ENCODE results near the gene PUDP. TPM values are rescaled to one million over a fixed set of nuclear protein-coding genes. Genes with fewer than 3 reads are reported as not detected.
A peak's percentile ranks its signal among the peaks of the same experiment; 100 is the strongest.
"Not testable (repeated sequence)": the region's sequence is repeated elsewhere in the genome, so short reads cannot be mapped to it uniquely, and the experiment has no call there.

Gene PUDP
- polyA plus RNA-seq: 10 to 100 TPM in 1 of 3 donors, 1 to 10 TPM in 2; 4.3 to 12.3 (median 8.0) TPM

DNA sequence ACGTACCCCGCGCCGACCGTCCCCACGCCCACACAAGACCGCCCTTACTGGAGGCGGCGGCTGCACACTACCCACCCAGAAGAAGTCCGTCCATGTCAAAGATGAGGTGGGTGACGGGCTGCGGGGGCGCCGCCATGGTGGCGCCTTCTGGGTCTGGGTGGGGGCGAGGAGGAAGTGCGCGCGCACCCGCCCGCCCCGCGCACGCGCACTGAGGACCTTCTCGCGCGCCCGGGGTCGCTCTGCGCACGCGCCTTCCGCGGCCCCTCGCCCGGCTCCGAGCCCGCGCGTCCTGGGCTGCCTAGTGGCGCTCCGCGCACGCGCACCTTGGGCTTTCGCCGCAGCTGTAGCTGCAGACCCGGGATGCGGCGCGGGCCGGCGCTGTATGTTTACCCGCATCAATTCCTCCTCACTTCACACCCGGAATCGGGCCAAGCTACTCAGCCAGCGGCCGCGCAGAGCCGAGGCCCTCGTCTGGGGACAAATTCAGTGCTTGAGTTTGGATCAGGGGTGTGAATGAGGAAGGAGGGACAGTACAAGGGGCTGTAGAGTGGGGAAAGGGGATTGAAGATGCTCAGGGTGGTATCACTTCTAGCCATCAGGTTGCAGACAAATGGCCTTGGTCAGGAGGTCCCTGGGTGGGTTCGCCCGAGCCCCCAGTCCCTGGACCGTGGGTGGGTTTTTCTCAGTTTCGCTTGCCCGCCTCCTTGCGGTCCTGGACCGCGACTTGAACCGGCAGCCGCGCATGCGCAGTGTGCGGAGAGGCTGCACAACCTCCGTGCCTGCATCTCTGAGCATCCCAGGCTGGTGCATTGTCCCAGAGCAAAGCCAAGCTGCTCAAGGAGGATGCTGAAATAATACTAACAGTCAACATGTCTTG is at the start of gene PUDP:
Gene PUDP, minus strand, starts transcription at position 176 of the 877 bp plus-strand sequence. Its CDS starts 40 bp downstream, at position 136.
- peak within 1 kb of the TSS; percentile 51 for H3K27ac ChIP-seq (ENCODE audit: low read depth, low read length)
- WGBS, 3 donors: 0 to 2% (median 0%) methylated on average over 27 to 75 of the region's 76 CpGs

- 95 to 99% (median 97%) methylated on average over 11 of the region's 11 CpGs for whole genome bisulfite sequencing, 3 donors
Observed at GRCh38 chrX:7194606-7195005, 46.7 kb upstream of the PUDP start.

DNA sequence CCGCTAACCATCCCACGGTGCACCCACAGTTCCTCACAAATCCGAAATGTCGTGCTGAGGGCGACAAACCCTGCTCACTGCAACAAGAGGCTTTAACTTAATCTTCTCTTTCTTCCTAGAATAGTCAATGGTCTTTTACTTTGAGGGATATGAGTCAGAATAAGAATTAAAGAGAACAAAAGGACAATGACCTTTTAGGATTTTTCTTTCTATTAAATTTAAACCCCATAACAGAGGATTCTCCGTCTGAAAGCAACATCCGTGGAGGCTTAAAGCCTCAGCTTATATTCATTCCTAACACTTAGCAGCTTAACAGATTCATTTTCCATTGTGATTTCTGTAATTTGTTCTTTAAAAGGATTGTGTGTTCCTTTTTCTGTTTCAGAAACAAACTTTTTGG is 44.9 kb upstream of the PUDP start:
- H3K27ac ChIP-seq (ENCODE audit: low read depth, low read length): no peak overlapping the region
- WGBS, 3 donors: 96 to 98% (median 96%) methylated on average over 7 of the region's 7 CpGs

More at GRCh38 chrX:7194606-7195005, 46.7 kb upstream of the PUDP start:
- H3K27ac ChIP-seq (ENCODE audit: low read depth, low read length): no peak overlapping the region

- 65 to 97% (median 91%) methylated on average over 2 of the region's 2 CpGs for WGBS, 3 donors
- no peak overlapping the region for H3K27ac ChIP-seq (ENCODE audit: low read depth, low read length)
Observed at GRCh38 chrX:7191681-7192110, 43.7 kb upstream of the PUDP start.

DNA sequence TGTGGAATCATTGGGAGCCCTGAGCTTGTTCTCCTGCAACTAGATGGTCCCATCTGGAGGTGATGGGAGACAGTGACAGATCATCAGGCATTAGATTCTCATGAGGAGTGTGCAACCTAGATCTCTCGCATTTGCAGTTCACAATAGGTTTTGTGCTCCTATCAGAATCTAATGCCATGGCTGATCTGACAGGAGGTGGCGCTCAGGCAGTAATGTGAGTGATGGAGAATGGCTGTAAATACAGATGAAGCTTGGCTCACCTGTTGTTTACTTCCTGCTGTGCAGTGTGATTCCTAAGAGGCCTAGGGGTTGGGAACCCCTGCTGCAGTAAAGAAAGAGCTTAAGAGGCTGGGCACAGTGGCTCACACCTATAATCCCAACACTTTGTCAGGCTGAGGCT is 42.2 kb upstream of the PUDP start:
- WGBS, 3 donors: 96 to 98% (median 97%) methylated on average over 2 of the region's 2 CpGs
- H3K27ac ChIP-seq (ENCODE audit: low read depth, low read length): no peak overlapping the region

DNA sequence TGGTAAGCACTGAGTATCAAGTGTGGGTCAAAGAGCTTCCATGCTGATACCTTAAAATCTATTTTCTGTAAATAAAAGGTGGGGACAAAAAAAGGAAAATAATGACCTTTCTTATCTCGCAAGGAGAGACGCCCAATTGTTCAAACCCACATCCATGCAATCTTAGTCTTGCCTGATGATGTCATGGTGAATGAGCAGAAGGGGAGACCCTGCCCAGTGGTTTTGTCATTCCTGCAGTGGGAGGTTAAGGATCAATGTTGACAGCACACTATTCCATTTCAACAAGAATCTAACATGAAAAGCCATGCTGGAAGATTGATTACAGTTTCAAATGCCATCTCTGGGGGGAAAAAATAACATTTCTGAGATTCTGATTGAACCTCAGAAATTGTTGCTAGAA is 40.7 kb upstream of the PUDP start:
- H3K27ac ChIP-seq (ENCODE audit: low read depth, low read length): no peak overlapping the region
- 81 to 92% (median 90%) methylated on average over 2 of the region's 2 CpGs for WGBS, 3 donors

DNA sequence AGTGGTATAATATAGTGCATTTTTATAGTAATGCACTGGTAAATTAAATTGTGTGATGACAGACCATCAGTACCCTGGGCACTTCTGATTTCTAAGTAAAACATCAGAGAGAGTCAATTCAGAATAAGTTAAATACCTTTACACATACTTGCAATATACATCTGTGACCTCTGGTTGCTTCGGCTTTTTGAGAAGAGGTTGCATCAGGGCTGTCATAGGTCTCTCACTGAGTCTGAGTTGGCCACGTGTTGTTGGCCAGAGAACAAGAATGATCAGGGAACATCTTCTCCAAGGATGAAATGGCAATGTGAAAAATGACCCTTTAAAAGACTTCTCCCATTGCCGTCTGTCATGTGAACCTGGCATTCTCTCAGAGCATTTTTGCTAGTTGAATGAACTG is 36.9 kb upstream of the PUDP start:
- 76 to 92% (median 82%) methylated on average over 3 of the region's 3 CpGs for WGBS, 3 donors
- no peak overlapping the region for H3K27ac ChIP-seq (ENCODE audit: low read depth, low read length)

GRCh38 chrX:7179446-7179845 is 31.5 kb upstream of the PUDP start:
- WGBS, 3 donors: 88 to 100% (median 92%) methylated on average over 2 of the region's 2 CpGs
- no peak overlapping the region for H3K27ac ChIP-seq (ENCODE audit: low read depth, low read length)

DNA sequence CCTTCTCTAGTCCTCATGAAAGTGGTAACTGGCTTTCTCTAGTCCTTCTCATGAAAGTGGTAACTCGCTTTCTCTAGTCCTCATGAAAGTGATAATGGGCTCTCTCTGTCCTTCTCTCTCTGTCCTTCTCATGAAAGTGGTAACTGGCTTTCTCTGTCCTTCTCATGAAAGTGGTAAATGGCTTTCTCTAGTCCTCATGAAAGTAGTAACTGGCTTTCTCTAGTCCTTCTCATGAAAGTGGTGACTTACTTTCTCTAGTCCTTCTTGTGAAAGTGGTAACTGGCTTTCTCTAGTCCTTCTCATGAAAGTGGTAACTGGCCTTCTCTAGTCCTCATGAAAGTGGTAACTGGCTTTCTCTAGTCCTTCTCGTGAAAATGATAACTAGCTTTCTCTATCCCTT is 30.9 kb upstream of the PUDP start:
- WGBS, 3 donors: 89 to 92% (median 90%) methylated on average over 2 of the region's 2 CpGs
- H3K27ac ChIP-seq (ENCODE audit: low read depth, low read length): not testable (repeated sequence)

DNA sequence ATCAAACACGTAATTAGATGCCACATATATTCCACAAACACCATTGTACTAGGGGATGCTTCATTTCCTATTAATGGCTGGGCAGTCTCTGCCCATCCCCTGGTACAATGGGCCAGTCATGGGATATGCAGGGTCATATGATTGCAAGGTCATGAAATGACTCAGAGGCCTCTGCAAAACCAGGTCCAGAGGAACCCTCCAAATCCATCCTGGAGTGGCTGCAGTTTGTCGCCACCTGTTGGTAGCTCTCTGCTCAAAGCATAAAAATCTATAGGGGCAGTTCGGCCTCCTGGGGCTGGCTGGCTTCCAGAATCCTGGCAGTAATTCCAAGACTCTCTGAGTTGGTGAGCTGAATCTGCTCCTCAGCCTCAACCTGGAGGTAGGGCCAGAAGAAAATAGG is 22.9 kb upstream of the PUDP start:
- WGBS, 3 donors: 84 to 98% (median 93%) methylated on average over 3 of the region's 3 CpGs
- H3K27ac ChIP-seq (ENCODE audit: low read depth, low read length): no peak overlapping the region

GRCh38 chrX:7169627-7170026 is 21.7 kb upstream of the PUDP start:
- WGBS, 3 donors: 24 to 84% (median 73%) methylated on average over 3 of the region's 3 CpGs

DNA sequence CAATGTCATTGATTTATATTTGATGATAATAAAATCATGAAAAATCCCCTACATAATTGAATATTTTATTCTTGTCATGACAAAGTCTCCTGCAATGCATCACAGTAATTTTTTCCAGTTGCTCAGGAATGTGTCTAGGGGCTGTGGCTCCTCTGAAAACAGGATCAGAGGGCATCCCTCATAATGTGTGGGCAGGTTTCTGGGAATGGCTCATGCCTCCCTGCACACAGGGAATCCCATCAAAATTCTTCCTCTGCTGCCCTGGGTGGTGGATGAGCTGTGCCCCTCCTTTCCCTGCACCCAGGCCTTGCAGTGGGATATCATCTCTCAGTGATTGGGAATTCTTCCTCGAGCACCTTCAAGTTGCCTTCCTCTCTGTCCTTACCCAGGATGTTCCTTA is 20.4 kb upstream of the PUDP start:
- H3K27ac ChIP-seq (ENCODE audit: low read depth, low read length): no peak overlapping the region
- 97 to 100% (median 100%) methylated on average over 1 of the region's 1 CpG for WGBS, 3 donors

More at GRCh38 chrX:7169627-7170026, 21.7 kb upstream of the PUDP start:
- no peak overlapping the region for H3K27ac ChIP-seq (ENCODE audit: low read depth, low read length)

DNA sequence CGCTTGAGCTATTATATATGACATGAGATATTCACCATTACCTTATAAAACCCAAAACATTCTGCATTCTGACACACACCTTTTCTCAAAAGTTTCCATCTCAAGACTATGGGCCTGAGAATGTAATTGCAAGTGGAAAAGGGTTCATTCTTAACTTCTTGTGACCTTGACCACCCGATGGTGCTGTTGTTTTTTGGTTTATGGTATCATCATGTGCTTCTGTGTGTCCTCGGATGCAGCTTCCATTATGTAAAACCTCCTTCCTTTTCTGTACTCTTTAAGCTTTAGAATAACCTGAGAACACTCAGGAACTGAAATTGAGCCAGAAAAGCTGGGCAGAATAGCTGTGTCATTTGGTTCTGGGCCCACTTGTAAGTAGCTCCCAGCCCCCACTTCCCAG is 16.2 kb upstream of the PUDP start:
- 73 to 84% (median 80%) methylated on average over 3 of the region's 3 CpGs for WGBS, 3 donors
- no peak overlapping the region for H3K27ac ChIP-seq (ENCODE audit: low read depth, low read length)

GRCh38 chrX:7163146-7163677 is 15.3 kb upstream of the PUDP start:
- 58 to 78% (median 75%) methylated on average over 1 of the region's 1 CpG for WGBS, 3 donors
- H3K27ac ChIP-seq (ENCODE audit: low read depth, low read length): no peak overlapping the region

GRCh38 chrX:7159149-7159861 is 11.4 kb upstream of the PUDP start:
- no peak overlapping the region for H3K27ac ChIP-seq (ENCODE audit: low read depth, low read length)
- 71 to 79% (median 72%) methylated on average over 7 of the region's 7 CpGs for WGBS, 3 donors

DNA sequence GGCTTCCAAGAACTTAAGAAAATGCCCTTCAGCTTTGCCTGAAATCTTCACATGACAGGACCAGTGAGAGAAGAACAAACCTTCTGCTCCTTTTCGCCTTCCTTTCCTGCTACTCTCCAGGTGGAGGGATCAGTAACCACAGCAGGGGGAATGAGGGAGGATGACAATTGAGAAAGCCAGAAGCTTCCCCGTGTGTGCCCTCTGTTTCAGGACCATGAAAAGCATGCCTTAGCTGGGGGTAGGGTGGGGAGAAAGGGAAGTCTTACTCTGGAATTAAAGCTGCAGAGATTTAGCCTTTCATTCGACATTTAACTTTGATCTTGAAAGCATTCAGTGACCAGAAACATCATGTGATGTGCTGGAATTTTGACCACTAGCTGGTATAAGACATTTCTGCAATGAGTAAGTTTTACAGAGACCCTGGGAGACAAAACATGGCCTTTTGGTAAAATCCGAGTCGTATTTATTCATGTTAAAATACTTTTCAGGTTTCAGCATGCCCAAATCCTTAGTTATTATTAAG is 10.6 kb upstream of the PUDP start:
- 76 to 95% (median 81%) methylated on average over 5 of the region's 5 CpGs for WGBS, 3 donors
- no peak overlapping the region for H3K27ac ChIP-seq (ENCODE audit: low read depth, low read length)

DNA sequence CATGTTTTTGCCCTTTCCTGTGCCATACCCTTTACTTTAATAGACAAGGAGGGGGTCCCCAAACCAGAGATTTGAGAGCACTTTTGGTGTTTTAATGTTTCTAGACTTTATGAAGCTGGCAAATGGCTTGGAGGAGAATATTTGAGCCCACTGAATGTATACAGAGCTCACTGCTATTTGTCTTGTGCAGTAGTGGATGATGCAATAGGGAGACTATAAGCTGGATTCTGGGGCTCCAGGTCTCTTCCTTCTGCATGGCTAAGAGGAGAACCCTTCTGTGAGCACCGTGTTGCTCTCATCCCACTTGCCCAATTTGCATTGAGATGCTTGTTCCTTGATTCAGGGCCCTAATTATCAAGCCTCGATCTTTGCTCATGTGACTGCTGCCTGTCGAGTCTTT is 8.9 kb upstream of the PUDP start:
- WGBS, 3 donors: 85 to 90% (median 89%) methylated on average over 3 of the region's 3 CpGs
- H3K27ac ChIP-seq (ENCODE audit: low read depth, low read length): no peak overlapping the region

GRCh38 chrX:7155163-7155562 is 7.2 kb upstream of the PUDP start:
- no peak overlapping the region for H3K27ac ChIP-seq (ENCODE audit: low read depth, low read length)
- WGBS, 3 donors: 95 to 100% (median 95%) methylated on average over 1 of the region's 1 CpG

- 76 to 84% (median 80%) methylated on average over 7 of the region's 7 CpGs for WGBS, 3 donors
- no peak overlapping the region for H3K27ac ChIP-seq (ENCODE audit: low read depth, low read length)
Observed at GRCh38 chrX:7154041-7154597, 6.2 kb upstream of the PUDP start.
